Stomach (tissue), 4 donors: Measurements from ENCODE around the gene CDK5.

Experiments used
- EP300 ChIP-seq: sonication (generic); formaldehyde crosslinking; IDR thresholded peaks from one replicate; pipeline ENCODE4 v1.6.1; 2017; ENCODE audit warnings: antibody characterized with exemption
- POLR2AphosphoS5 ChIP-seq, 3 donors: sonication (generic); formaldehyde crosslinking; IDR thresholded peaks; one replicate each; pipeline ENCODE4 v1.6.1; 2016; ENCODE audit warnings: antibody characterized with exemption in 3 of 3
- TF ChIP-seq, protein P1 (sequence below), 7 experiments: fragments of 450-650 bp in 4 of 7; fragments of 200-600 bp in 3 of 7; sonication (generic) in 3 of 7; IDR thresholded peaks; one replicate each; pipeline ENCODE4 v1.5.1; 2016 to 2019; ENCODE audit warnings: antibody characterized with exemption in 7 of 7, control low read depth in 2 of 7, mild to moderate bottlenecking in 1 of 7

DNA sequence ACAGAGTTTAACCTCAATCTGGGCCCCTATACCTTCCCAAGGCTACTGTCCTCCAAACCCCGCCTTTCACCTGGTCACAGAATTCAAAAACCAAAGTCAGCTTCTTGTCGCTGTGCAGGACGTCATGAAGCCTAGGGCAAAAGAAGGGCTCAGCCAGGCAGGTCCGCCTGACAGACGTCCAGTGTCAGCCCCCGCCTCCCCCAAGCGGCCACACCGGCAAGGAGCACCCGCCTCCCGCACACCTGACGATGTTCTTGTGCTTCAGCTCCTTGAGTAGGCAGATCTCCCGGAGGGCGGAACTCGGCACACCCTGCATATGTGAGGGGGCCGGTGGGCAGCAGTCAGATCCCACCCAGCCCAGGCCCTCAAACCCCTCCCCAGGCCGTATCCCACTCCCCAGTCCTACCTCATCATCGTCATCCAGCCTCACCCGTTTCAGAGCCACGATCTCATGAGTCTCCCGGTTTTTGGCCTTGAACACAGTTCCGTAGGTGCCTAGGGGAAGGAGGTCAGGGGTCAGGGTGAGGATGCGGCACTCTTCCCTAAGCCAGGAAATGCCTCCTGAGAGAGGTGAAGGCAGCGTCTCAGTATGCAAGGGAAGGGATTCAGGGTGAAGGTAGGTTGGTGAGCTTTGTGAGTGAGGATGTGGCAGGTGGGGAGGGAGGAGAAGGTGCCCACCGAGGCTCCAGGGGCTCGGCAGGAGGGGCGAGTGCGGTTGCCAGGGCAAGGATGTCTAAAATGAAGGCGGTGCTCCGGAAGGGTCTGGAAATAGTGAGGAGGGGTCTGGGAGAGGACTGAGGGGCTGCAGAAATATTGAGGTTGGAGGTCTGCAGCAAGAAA, 811 bp downstream of the CDK5 start:
- TF ChIP-seq, protein P1, sequence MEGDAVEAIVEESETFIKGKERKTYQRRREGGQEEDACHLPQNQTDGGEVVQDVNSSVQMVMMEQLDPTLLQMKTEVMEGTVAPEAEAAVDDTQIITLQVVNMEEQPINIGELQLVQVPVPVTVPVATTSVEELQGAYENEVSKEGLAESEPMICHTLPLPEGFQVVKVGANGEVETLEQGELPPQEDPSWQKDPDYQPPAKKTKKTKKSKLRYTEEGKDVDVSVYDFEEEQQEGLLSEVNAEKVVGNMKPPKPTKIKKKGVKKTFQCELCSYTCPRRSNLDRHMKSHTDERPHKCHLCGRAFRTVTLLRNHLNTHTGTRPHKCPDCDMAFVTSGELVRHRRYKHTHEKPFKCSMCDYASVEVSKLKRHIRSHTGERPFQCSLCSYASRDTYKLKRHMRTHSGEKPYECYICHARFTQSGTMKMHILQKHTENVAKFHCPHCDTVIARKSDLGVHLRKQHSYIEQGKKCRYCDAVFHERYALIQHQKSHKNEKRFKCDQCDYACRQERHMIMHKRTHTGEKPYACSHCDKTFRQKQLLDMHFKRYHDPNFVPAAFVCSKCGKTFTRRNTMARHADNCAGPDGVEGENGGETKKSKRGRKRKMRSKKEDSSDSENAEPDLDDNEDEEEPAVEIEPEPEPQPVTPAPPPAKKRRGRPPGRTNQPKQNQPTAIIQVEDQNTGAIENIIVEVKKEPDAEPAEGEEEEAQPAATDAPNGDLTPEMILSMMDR (IDR thresholded peaks at IDR 0.05): peak in 2 of 7 experiments; percentile 14 to 21
- TF ChIP-seq POLR2AphosphoS5 (IDR thresholded peaks at IDR 0.05) (no peak), EP300 (no peak)
